NCI-H146 treated with DMSO at 0.1 percent for 48 hours (cell line): Measurements from ENCODE around the gene UQCRH.
"Not testable (repeated sequence)": the region's sequence is repeated elsewhere in the genome, so short reads cannot be mapped to it uniquely, and the experiment has no call there.

ENCODE experiments used
- DNase-seq: peaks from one replicate; lab custom pipeline; 2025; ENCODE audit not compliant: unreplicated experiment; lab: John Stamatoyannopoulos, UW

Gene UQCRH

GRCh38 chr1:46333300-46334029 lies 30.0 kb downstream of the UQCRH start:
- peak; percentile 6 for DNase-seq

DNA sequence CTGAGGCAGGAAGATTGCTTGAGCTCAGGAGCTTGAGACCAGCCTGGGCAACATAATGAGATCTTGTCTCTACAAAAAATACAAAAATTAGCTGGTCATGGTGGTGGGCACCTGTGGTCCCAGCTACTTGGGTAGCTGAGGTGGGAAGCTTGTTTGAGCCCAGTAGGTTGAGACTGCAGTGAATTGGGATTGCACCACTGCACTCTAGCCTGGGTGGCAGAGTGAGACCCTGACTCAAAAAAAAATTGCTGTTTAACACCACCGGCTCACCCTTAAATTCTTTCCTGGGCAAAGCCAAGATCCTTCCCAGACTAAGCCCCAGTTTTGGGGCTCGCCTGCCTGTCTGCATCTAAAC lies 30.5 kb downstream of the UQCRH start:
- DNase-seq: no peak

DNA sequence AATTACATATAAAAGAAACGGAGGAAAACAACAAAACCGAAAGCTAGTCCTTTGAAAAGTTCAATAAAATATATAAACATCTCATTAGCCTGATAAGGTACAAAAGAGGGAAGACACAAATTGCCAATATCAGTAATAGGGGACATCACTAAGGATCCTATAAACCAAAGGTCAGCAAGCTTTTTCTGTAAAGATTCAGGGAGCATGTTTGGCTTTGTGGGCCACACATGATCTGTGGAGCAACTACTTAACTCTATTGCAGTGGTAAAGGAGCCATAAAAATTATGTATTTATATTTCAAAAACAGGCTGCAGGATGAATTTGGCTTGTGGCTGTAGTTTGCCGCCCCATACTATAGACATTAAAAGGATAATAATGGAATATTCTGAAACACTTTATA lies 31.6 kb downstream of the UQCRH start:
- DNase-seq: no peak

GRCh38 chr1:46337409-46337808 lies 33.9 kb downstream of the UQCRH start:
- not testable (repeated sequence) for DNase-seq

DNA sequence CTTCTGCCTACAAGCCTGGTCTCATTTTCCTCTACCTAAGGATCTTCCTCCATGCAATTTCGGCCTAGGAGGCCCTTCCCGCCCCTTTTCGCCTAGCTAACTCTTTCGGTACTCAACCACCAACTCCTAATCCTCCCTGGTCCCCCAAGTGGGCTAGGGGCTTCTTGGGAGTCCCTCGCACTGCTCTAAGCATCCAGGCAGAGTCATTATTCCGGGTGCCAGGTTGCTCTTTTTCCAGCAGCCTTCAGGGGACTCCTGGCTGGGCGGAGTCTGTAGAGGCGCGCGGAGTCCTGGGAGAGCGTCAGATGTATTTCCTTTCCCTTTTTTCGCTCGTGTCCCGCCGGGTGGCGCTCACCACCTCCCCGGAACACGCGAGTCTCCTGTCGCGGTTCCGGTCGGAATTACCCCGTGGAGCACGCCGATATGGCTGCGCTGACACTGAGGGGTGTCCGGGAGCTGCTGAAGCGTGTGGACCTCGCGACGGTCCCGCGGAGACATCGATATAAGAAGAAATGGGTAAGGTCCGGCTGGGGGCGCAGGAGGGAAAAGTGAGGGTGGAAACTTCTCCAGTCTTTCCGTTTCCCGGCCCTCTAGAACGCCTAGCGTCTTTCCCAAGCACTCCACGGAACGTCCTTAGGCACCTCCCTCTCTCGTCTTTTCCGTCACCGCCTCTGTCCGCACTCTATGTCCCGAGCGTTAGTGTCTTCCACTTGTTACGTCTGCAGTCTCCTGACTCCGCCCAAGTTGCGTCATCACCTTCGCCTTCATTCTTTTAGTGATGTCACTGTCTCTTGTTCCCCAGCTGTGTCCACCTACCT lies 37.1 kb downstream of the UQCRH start, which contains the start of gene NSUN4:
NSUN4 (plus strand) TSS at position 404 of the 818 bp plus-strand sequence; CDS start at position 424, 20 bp downstream.
- DNase-seq: peak; percentile 73

GRCh38 chr1:46341222-46342083 lies 38.0 kb downstream of the UQCRH start:
- no peak for DNase-seq

GRCh38 chr1:46342084-46342656 lies 38.7 kb downstream of the UQCRH start:
- DNase-seq: no peak

- no peak for DNase-seq
Measured at GRCh38 chr1:46342677-46343350, 39.3 kb downstream of the UQCRH start.

DNA sequence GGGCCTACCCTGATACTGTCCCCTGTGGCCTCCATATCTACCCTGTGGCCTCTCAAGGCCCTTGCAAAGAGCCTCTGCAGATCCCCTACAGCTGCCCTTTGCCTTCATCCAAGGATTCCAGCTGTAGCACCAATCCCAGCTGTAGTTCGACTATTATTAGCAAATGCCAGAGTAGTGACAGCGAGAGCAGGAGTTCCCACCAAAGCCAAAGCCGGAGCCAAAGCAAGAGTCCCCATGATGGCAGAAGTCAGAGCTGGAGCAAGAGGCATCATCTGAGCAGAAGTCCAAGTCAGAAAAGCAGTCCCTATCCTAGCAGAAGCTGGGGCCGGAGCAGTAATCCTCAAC lies 39.8 kb downstream of the UQCRH start:
- DNase-seq: no peak

DNA sequence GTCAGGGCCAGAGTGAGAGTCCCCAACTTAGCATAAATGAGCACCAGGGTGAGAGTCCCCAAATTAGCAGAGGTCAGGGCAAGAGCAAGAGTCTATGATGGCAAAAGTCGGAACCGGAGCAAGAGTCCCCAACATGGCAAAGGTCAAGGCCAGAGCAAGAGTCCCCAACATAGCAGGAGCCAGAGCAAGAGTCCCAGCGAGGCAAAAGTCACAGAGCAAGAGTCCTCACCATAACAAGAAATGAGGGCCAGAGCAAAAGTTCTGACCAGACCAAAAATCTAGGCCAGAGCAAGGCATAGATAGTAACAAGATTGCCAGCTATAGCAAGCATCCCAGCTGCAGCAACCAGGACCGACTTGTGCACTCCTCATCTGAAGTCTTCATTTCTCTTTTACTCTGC lies 40.2 kb downstream of the UQCRH start:
- no peak for DNase-seq

- no peak for DNase-seq
Measured at GRCh38 chr1:46344481-46344880, 41.0 kb downstream of the UQCRH start.

DNA sequence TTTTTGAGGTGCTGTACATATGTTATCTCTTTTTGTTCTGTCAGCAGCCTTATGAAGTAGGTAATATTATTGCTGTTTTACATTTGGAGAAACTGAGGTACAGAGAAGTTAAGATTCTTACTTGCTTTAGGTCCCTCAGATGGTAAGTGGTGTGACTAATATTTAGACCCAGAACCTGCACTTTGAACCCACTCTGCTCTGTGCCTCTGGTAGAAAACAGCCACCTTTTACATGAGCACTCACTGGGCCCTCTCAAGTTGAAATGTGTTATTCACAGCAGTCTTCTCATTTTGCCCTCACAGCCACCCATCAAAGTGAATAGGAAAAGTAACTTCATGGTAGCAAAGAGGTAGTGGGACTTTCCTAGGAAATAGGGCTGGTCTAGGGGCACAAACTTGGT lies 41.8 kb downstream of the UQCRH start:
- no peak for DNase-seq

DNA sequence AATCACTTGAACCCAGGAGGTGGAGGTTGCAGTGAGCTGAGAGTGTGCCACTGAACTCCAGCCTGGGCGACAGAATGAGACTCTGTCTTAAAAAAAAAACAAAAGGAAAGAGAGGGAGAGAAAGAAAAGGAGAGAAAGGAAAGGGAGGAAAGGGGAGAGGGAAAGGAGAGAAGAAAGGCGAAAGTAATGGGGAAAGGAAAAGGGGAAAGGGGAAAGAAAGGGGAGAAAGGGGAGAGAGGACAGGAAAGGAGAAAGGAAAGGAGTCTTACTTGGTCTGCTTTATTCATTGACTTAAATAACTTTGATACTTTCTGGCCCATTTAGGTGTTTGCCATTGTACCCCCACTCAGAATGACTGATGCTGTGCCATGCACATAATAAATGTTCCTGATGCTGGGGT lies 48.9 kb downstream of the UQCRH start:
- DNase-seq: no peak

- DNase-seq: not testable (repeated sequence)
Measured at GRCh38 chr1:46355920-46356319, 52.4 kb downstream of the UQCRH start.

DNA sequence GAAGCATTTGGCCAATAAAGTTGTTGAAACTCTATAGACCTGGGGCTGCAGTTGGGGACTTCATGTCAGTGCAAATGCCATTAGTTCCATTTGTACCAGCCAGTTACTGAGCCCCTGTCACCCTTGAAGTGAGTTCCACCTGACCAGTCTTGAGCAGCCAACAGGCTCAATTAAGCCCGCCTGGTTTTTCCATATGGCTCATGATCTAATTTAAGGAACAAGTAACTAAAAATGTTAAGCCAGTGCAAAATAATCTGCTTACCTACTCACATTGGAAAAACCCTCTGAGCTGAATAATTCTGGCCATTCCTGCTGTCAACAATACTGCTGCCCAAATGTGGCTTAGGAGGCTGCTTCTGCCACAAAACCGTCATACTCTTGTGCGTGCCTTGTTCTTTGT lies 58.7 kb downstream of the UQCRH start:
- DNase-seq: no peak

GRCh38 chr1:46363121-46363520 lies 59.6 kb downstream of the UQCRH start:
- DNase-seq: no peak

DNA sequence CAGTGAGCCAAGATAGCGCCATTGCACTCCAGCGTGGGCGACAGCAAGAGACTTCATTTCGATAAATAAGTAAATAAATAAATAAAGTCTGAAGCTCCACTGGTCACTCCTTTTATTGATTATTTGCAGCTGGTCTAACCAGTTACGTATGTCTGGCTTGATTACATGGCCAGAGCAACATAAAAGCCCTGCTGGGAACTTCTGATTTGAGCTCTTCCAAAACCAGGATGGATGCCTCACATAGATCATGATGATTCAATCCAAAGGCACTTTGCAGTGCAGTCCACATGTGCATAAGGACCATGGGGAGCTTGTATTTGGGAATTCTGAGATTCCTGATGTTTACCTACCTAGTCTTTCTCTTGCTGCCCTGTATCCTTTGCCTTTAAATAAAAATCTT lies 61.1 kb downstream of the UQCRH start:
- DNase-seq: no peak

DNA sequence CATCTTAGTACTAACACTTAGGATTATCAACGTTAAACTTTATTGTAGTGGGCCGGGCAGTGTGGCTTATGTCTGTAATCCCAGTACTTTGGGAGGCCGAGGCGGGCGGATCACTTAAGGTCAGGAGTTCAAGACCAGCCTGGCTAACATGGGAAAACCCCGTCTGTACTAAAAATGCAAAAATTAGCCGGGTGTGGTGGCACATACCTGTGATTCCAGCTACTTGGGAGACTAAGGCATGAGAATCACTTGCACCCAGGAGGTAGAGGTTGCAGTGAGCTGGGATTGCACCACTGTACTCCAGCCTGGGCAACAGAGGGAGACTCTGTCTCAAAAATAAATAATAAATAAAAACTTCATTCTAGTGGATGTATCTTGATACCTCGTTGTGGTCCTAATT lies 62.3 kb downstream of the UQCRH start:
- not testable (repeated sequence) for DNase-seq
